Measurements from ENCODE around the gene DYRK3.

The DYRK3 gene

DNA sequence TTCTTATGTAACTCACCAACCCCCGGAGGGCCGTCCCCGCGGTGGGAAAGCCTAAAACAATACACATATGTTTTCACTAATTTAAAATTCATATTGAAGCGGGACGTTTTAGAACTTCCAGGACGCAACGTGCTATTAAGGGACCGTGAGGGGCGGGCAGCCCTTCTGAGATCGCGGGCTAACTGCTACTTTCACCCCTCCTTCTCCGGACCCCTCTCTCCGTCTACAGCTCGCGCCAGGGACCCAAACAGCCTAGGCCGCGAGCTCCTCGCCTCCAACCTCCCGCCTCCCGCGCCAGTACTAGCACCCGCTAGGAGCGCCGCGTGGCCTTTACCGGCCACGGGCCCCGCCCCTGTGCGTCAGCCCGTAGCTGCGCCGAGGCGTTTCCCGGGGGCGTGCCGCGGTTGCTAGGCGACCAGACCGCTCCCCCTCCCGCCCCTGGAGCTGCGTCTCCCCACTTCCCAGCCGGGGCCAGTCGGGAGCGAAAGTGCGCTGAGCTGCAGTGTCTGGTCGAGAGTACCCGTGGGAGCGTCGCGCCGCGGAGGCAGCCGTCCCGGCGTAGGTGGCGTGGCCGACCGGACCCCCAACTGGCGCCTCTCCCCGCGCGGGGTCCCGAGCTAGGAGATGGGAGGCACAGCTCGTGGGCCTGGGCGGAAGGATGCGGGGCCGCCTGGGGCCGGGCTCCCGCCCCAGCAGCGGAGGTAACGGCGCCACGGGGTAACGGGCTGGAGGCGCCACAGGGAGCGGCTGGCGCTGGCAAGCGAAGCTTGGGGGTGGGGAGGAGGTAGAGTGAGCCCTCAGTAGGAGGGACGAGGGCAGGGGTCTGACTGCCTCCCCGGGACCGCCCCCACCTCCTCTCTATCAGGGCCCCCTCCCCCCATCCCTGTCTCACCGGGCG lies at the start of gene DYRK3:
DYRK3 (plus strand) TSS at position 457 of the 898 bp plus-strand sequence; CDS start at position 625, 168 bp downstream.
- Mint-ChIP-seq H3K27ac (peak within 1 kb of the TSS; percentile 85), H3K9me3 (no peaks in the 10 kb centered on the region), H3K27me3 (peaks cover 38% of the 10 kb centered on the region), H3K4me3 (peak within 1 kb of the TSS; percentile 77), H3K36me3 (no peaks in the 10 kb centered on the region), H3K4me1 (peaks cover 26% of the 10 kb centered on the region)
- peak; percentile 96 for DNase-seq
- CTCF ChIA-PET = interaction anchor here (0.8 to 8.5 kb wide), 26 partner anchors 8 to 346 kb away, joined by 3 to 188 read pairs (median 3); partner anchors contain the start of gene EIF2D

DNA sequence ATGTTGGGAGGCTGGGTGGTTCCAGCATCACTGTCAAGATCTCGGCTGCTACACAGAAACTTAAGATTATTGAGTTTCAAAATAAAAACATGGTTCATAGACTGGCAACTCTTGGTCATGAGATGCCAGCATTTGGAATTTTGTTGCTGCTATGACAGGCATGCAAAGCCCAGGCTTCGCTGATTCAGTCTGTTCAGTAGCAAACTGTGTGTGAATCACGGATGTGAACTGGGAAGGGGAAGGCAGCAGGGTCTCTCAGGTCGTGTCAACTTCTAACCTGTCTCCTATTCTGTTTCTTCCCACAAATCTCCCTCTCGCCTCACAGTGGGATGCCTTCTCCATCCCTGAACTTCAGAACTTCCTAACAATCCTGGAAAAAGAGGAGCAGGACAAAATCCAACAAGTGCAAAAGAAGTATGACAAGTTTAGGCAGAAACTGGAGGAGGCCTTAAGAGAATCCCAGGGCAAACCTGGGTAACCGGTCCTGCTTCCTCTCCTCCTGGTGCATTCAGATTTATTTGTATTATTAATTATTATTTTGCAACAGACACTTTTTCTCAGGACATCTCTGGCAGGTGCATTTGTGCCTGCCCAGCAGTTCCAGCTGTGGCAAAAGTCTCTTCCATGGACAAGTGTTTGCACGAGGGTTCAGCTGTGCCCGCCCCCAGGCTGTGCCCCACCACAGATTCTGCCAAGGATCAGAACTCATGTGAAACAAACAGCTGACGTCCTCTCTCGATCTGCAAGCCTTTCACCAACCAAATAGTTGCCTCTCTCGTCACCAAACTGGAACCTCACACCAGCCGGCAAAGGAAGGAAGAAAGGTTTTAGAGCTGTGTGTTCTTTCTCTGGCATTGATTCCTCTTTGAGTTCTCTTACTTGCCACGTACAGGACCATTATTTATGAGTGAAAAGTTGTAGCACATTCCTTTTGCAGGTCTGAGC lies 48.6 kb upstream of the DYRK3 start:
- DNase-seq = no peak
- peaks cover 88% of the 10 kb centered on the region for H3K4me1 Mint-ChIP-seq
- CTCF ChIA-PET = interaction anchor here (0.6 to 11.8 kb wide), 11 partner anchors 21 to 125 kb away, joined by 3 to 414 read pairs (median 9); no protein-coding TSS in a partner anchor
- H3K4me3 Mint-ChIP-seq = no peak overlapping the region
- H3K36me3 Mint-ChIP-seq = peaks cover 78% of the 10 kb centered on the region
- no peaks in the 10 kb centered on the region for H3K27me3 Mint-ChIP-seq
- no peaks in the 10 kb centered on the region for H3K9me3 Mint-ChIP-seq
- peak overlapping the region; percentile 19 for H3K27ac Mint-ChIP-seq

DNA sequence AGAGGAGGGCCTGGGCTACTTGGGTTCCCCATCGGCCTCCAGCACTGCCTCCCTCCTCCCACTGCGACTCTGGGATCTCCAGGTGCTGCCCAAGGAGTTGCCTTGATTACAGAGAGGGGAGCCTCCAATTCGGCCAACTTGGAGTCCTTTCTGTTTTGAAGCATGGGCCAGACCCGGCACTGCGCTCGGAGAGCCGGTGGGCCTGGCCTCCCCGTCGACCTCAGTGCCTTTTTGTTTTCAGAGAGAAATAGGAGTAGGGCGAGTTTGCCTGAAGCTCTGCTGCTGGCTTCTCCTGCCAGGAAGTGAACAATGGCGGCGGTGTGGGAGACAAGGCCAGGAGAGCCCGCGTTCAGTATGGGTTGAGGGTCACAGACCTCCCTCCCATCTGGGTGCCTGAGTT lies 47.4 kb upstream of the DYRK3 start:
- H3K9me3 Mint-ChIP-seq = no peaks in the 10 kb centered on the region
- peaks cover 84% of the 10 kb centered on the region for H3K4me1 Mint-ChIP-seq
- peak overlapping the region; percentile 31 for H3K27ac Mint-ChIP-seq
- CTCF ChIA-PET = interaction anchor here (0.6 to 2.6 kb wide), 9 partner anchors 10 to 126 kb away, joined by 3 to 22 read pairs (median 5); no protein-coding TSS in a partner anchor
- H3K4me3 Mint-ChIP-seq = no peak overlapping the region
- DNase-seq = no peak
- peaks cover 83% of the 10 kb centered on the region for H3K36me3 Mint-ChIP-seq
- no peaks in the 10 kb centered on the region for H3K27me3 Mint-ChIP-seq

DNA sequence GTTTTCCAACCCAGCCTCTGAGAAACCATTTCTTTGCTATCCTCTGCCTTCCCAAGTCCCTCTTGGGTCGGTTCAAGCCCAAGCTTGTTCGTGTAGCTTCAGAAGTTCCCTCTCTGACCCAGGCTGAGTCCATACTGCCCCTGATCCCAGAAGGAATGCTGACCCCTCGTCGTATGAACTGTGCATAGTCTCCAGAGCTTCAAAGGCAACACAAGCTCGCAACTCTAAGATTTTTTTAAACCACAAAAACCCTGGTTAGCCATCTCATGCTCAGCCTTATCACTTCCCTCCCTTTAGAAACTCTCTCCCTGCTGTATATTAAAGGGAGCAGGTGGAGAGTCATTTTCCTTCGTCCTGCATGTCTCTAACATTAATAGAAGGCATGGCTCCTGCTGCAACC lies 46.8 kb upstream of the DYRK3 start:
- Mint-ChIP-seq H3K36me3 (peaks cover 81% of the 10 kb centered on the region), H3K4me3 (no peak overlapping the region), H3K4me1 (peaks cover 80% of the 10 kb centered on the region), H3K9me3 (no peaks in the 10 kb centered on the region), H3K27ac (peak overlapping the region; percentile 91), H3K27me3 (no peaks in the 10 kb centered on the region)
- CTCF ChIA-PET = interaction anchor here (0.7 to 2.6 kb wide), 10 partner anchors 8 to 98 kb away, joined by 3 to 22 read pairs (median 4); no protein-coding TSS in a partner anchor
- no peak for DNase-seq

DNA sequence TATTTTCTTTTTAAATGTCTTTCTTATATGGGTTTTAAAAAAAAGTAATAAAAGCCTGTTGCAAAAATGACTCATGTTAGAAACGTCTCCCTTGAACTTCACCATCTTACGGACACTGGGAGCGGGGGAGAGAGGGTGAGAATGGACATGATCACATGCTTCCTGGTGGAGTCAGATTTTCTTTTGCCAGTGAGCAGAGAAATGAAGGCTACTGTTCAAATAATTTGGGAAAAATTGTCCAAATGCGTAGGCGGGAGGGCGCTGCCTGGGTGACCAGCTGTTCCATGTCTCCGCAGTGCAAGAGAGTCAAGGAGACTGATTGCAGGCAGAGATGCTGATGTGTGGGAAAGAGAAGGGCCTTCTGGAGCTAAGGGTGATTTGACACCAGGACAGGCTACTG lies 46.1 kb upstream of the DYRK3 start:
- H3K36me3 Mint-ChIP-seq = peaks cover 78% of the 10 kb centered on the region
- H3K27ac Mint-ChIP-seq = peak overlapping the region; percentile 91
- H3K9me3 Mint-ChIP-seq = no peaks in the 10 kb centered on the region
- H3K27me3 Mint-ChIP-seq = no peaks in the 10 kb centered on the region
- peaks cover 73% of the 10 kb centered on the region for H3K4me1 Mint-ChIP-seq
- no peak for DNase-seq
- no peak overlapping the region for H3K4me3 Mint-ChIP-seq
- CTCF ChIA-PET = interaction anchor here (0.6 to 2.6 kb wide), 8 partner anchors 9 to 99 kb away, joined by 3 to 22 read pairs (median 4); no protein-coding TSS in a partner anchor

DNA sequence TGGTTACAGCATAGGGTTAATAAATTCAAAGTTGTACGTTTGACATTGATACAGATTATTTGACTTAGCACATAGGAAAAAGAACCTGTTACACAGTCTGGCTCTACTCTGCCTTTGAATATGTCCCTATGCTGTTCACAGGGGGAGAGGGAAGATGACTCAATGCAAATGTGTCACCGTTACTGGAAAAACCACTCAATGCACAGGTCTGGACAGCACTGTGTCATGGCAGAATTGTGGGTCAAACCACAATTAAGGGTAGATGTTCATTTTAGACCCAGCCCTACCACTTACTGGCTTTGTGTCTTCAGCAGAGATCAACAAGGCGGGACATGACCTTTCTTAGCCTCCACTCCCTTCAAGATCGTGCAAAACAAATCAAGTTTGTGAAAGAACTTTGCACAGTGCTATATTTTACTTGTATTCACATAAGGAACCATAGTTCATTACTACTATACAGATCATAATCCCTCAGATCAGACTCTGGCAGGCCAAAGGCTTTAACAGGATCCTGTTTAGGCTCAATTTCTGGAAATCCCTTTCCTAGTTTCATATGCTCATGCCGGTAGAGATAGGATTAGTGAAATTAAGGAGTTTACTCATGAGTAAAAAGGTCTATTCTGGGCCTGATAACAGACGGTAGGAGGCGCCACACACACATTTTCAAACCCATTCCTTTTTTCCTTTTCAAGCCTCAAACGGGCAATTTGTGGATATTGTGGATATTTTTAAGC lies 45.1 kb upstream of the DYRK3 start:
- H3K9me3 Mint-ChIP-seq = no peaks in the 10 kb centered on the region
- peak overlapping the region; percentile 91 for H3K27ac Mint-ChIP-seq
- no peaks in the 10 kb centered on the region for H3K27me3 Mint-ChIP-seq
- H3K4me3 Mint-ChIP-seq = peak overlapping the region; percentile 5
- peak; percentile 65 for DNase-seq
- CTCF ChIA-PET = interaction anchor here (0.6 to 3.1 kb wide), 6 partner anchors 10 to 100 kb away, joined by 3 to 20 read pairs (median 6); no protein-coding TSS in a partner anchor
- H3K36me3 Mint-ChIP-seq = peaks cover 73% of the 10 kb centered on the region
- H3K4me1 Mint-ChIP-seq = peaks cover 64% of the 10 kb centered on the region

DNA sequence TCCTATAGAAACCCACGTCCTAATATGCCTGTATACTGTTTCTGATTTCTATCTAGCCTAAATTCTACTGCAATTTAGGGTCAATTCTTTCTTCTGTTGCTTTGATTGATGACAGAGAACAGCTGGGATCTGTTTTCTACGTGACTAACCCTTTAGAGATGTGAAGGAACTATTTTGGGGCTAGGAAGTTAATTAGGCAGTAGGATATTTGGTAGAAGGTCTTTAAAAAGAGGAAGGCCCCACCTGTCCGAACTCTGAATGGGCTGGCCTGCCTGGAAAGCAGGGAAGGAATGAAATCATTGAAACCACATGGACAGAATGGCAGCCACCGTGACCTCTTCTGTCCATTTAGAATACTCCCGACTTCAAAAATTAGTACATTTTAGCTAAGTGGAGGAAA lies 44.1 kb upstream of the DYRK3 start:
- Mint-ChIP-seq H3K27me3 (no peaks in the 10 kb centered on the region), H3K27ac (peak overlapping the region; percentile 91), H3K4me1 (peaks cover 61% of the 10 kb centered on the region), H3K4me3 (no peak overlapping the region), H3K9me3 (no peaks in the 10 kb centered on the region), H3K36me3 (peaks cover 75% of the 10 kb centered on the region)
- no peak for DNase-seq
- CTCF ChIA-PET = interaction anchor here (0.8 to 3.1 kb wide), 15 partner anchors 9 to 85 kb away, joined by 3 to 20 read pairs (median 3); partner anchors contain the start of genes EIF2D and RASSF5

DNA sequence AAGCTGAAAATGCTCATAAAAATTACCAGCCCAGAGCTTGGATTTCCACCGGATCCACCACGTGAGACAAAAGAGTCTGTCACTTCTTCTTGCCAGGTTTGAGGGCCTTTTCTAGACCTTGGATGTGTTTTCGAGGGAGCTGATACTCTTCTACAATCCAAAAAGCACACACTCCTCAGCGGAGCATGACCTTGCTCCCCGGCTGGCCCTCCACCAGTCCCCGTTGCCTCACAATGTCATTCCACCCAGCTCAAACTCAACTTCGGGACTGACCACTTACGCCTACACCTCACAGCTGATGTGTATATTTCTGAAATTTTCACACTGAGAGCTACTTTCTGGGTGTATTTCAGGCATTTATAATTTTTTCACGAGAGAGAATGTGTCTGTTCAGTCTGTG lies 43.6 kb upstream of the DYRK3 start:
- Mint-ChIP-seq H3K36me3 (peaks cover 73% of the 10 kb centered on the region), H3K9me3 (no peaks in the 10 kb centered on the region), H3K27me3 (no peaks in the 10 kb centered on the region), H3K4me1 (peaks cover 57% of the 10 kb centered on the region), H3K4me3 (no peak overlapping the region), H3K27ac (peak overlapping the region; percentile 42)
- no peak for DNase-seq
- CTCF ChIA-PET = interaction anchor here (0.8 to 3.1 kb wide), 15 partner anchors 9 to 85 kb away, joined by 3 to 20 read pairs (median 3); partner anchors contain the start of genes EIF2D and RASSF5

DNA sequence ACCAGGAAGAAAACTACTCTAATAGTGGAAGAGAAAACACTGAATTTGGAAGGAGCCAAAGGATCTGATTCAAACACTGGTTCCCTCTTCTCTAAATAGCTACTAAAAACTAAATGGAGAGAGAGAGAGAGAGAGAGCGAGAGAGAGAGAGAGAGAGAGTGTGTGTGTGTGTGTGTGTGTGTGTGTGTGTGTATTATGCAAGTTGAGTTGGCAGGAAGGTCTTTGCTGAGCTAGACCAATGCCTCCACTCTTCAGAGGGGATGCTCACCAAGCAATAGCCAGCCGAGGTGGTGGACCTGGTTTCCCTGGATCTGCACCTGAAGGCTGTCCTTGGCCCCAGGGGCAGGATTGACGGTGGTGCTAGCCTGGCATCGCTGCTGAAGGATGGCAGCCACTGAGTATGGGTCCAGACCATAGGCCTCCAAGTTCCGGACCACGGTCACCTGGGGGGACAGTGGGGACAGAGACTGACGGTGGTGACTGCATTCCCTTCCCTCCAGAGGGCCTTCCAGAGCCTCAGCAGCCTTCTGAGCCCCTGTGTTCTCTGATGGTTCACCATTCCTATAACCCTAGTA lies 41.9 kb upstream of the DYRK3 start:
- Mint-ChIP-seq H3K36me3 (peaks cover 65% of the 10 kb centered on the region), H3K4me3 (no peak overlapping the region), H3K27ac (peak overlapping the region; percentile 76), H3K4me1 (peaks cover 41% of the 10 kb centered on the region), H3K27me3 (no peaks in the 10 kb centered on the region), H3K9me3 (no peaks in the 10 kb centered on the region)
- DNase-seq = no peak
- CTCF ChIA-PET = interaction anchor here (0.6 to 3.1 kb wide), 6 partner anchors 10 to 214 kb away, joined by 3 to 20 read pairs (median 5); no protein-coding TSS in a partner anchor

DNA sequence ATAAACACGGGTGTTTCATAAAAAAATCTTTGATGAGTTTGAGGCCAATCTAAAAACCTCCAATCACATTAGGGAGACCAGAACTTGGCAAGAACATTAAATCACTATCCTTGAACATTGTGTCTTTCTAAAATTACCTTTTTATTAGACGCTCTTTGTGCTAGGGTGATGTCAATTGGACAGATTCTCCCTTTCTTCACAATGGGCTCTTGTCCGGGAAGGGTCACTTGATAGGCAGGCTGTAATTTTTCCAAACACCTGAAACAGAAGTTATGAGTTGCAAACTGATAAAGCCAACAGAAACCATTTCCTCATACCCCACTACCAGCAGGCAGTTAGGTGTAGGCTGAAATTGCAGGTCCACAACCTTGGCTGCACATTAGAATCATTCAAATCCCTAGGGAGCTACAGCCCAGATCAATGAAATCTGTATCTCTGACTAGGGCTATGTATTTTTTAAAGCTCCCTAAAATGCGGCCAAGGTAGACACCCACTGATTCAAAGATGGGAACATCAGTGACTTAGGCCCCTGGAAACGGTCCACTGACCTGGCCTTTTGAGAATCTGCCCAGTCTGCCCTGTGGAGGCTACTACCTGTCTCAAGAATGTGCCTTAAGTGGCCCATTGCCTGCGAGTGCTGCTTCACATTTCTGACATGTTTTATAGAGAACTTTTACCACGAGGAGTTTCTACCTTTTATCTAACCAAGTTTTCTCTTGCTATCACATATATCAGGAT lies 39.6 kb upstream of the DYRK3 start:
- H3K9me3 Mint-ChIP-seq = no peaks in the 10 kb centered on the region
- no peak overlapping the region for H3K4me3 Mint-ChIP-seq
- CTCF ChIA-PET = interaction anchor here (0.6 kb wide), 1 partner anchor 130 kb away, joined by 3 read pairs; no protein-coding TSS in a partner anchor
- no peak overlapping the region for H3K27ac Mint-ChIP-seq
- peaks cover 18% of the 10 kb centered on the region for H3K4me1 Mint-ChIP-seq
- H3K27me3 Mint-ChIP-seq = no peaks in the 10 kb centered on the region
- DNase-seq = no peak
- H3K36me3 Mint-ChIP-seq = peaks cover 55% of the 10 kb centered on the region

DNA sequence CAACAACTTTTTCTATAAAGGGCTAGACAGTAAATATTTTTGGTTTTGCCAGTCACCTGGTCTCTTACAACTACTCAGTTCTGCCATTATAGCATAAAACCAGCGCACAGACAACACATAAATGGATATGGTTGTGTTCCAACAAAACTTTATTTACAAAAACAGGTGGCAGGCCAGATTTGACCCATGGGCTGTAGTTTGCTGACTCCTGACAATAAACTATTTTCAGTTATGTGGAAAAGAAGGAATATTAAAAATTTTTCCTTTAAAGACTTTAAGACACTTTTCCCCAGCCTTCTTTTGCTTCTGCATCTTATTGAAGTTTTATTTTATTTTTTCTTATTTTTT lies 39.0 kb upstream of the DYRK3 start:
- H3K9me3 Mint-ChIP-seq = no peaks in the 10 kb centered on the region
- H3K4me1 Mint-ChIP-seq = peaks cover 13% of the 10 kb centered on the region
- H3K4me3 Mint-ChIP-seq = no peak overlapping the region
- H3K27ac Mint-ChIP-seq = no peak overlapping the region
- H3K27me3 Mint-ChIP-seq = no peaks in the 10 kb centered on the region
- peaks cover 50% of the 10 kb centered on the region for H3K36me3 Mint-ChIP-seq
- DNase-seq = no peak
- CTCF ChIA-PET = no interaction called here

DNA sequence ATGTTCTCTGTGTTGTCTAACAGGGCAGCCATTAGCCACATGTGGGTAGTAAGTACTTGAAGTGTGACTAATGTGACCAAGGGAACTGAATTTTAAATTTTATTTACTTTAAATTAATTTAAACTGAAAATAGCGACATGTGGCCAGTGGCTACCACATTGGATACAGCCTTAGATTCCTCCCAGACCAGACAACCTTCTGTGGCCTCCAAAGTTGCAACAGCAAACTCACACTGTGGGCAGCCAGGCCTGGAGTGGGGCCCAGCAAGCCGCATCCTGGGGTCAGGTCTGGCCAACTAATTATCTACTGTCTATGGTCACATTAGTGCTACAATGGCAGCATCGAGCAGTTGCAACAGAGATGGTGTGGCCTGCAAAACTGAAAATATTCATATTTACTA lies 34.8 kb upstream of the DYRK3 start:
- Mint-ChIP-seq H3K27ac (no peak overlapping the region), H3K4me3 (no peak overlapping the region), H3K27me3 (no peaks in the 10 kb centered on the region), H3K9me3 (no peaks in the 10 kb centered on the region), H3K36me3 (peaks cover 33% of the 10 kb centered on the region), H3K4me1 (no peaks in the 10 kb centered on the region)
- no peak for DNase-seq
- CTCF ChIA-PET = interaction anchor here (1.3 kb wide), 1 partner anchor 9 kb away, joined by 3 read pairs; no protein-coding TSS in a partner anchor
